Activated naive CD8-positive, alpha-beta T cell treated with anti-CD3 and anti-CD28 coated beads for 36 hours (primary cell): Measurements from ENCODE around the gene UBE2E2. TPM values are rescaled to one million over a fixed set of nuclear protein-coding genes. Genes with fewer than 3 reads are reported as not detected.
A peak's percentile ranks its signal among the peaks of the same experiment; 100 is the strongest.
"Not testable (repeated sequence)": the region's sequence is repeated elsewhere in the genome, so short reads cannot be mapped to it uniquely, and the experiment has no call there.

ENCODE experiments used
- DNase-seq: peaks from one replicate; pipeline ENCODE4 v3.0.0; 2021
- H3K27ac Mint-ChIP-seq: one replicate; pipeline ENCODE4 v1.8.0; 2022; ENCODE audit warnings: mild to moderate bottlenecking, moderate library complexity, mixed read lengths
- H3K27me3 Mint-ChIP-seq: one replicate; pipeline ENCODE4 v1.8.0; 2022; ENCODE audit warnings: mild to moderate bottlenecking, mixed read lengths
- H3K36me3 Mint-ChIP-seq: one replicate; pipeline ENCODE4 v1.8.0; 2021; ENCODE audit warnings: mild to moderate bottlenecking, mixed read lengths
- H3K4me1 Mint-ChIP-seq: one replicate; pipeline ENCODE4 v1.8.0; 2021; ENCODE audit warnings: mixed read lengths
- H3K4me3 Mint-ChIP-seq: one replicate; pipeline ENCODE4 v1.8.0; 2022; ENCODE audit warnings: mild to moderate bottlenecking, moderate library complexity, mixed read lengths
- H3K9me3 Mint-ChIP-seq: one replicate; pipeline ENCODE4 v1.8.0; 2022; ENCODE audit warnings: mixed read lengths
- total RNA-seq, 2 experiments: library from RNA; stranded (reverse); gene quantifications; one replicate each; pipeline ENCODE4 v1.2.3, GENCODE V29; 2021

The UBE2E2 gene
- total RNA-seq, 2 experiments from 2014 or later = 13.2 to 18.1 TPM

DNA sequence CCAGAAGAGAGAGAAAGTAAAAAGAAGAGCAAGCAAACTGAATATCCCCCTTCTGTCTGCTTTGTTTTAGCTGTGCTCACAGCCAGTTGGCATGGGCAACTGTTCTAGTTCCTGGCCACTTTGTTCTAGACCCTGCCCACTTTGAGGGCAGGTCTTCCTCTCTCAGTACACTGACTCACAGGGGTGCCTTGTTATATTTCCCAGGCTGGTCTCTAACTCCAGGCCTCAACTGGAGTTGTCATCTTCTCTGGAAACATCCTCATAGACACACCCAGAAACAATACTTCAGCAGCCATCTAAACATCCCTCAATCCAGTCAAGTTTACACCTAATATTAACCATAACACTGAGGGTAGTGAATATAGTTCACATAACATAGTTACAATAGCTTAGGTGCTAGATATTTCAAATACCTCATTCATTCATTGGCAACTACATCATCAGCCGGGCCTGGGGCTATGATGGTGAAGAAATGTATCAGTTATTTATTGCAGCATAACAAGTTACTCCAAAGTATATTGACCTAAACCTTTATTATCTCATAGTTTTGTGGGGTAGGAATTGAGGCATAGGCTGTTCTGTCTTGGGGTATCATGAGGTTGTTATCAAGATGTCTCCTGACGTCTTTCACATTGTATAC lies 106.0 kb downstream of the UBE2E2 start:
- H3K9me3 Mint-ChIP-seq = peaks cover 10% of the 10 kb centered on the region
- no peak for DNase-seq
- no peaks in the 10 kb centered on the region for H3K27me3 Mint-ChIP-seq
- H3K4me1 Mint-ChIP-seq = peaks cover 10% of the 10 kb centered on the region
- H3K27ac Mint-ChIP-seq = no peak overlapping the region
- H3K4me3 Mint-ChIP-seq = no peak overlapping the region
- peaks cover 41% of the 10 kb centered on the region for H3K36me3 Mint-ChIP-seq

DNA sequence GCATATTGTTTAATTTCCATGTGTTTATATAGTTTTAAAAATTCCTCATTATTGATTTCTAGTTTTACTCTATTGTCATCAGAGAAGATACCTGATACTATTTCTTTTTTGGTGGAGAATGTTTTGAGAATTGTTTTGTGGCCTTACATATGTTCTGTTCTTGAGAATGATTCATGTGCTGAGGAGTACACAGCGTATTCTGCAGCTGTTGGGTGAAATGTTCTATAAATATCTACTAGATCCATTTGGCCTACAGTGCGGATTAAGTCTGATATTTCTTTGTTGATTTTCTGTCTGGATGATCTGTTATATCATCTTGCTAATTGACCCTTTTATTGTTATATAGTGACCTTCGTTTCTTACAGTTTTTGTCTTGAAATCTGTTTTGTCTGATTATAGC lies 109.7 kb downstream of the UBE2E2 start:
- H3K36me3 Mint-ChIP-seq = peaks cover 53% of the 10 kb centered on the region
- no peak overlapping the region for H3K27ac Mint-ChIP-seq
- H3K27me3 Mint-ChIP-seq = no peaks in the 10 kb centered on the region
- peaks cover 16% of the 10 kb centered on the region for H3K9me3 Mint-ChIP-seq
- no peak for DNase-seq
- H3K4me3 Mint-ChIP-seq = no peak overlapping the region
- H3K4me1 Mint-ChIP-seq = peaks cover 18% of the 10 kb centered on the region

DNA sequence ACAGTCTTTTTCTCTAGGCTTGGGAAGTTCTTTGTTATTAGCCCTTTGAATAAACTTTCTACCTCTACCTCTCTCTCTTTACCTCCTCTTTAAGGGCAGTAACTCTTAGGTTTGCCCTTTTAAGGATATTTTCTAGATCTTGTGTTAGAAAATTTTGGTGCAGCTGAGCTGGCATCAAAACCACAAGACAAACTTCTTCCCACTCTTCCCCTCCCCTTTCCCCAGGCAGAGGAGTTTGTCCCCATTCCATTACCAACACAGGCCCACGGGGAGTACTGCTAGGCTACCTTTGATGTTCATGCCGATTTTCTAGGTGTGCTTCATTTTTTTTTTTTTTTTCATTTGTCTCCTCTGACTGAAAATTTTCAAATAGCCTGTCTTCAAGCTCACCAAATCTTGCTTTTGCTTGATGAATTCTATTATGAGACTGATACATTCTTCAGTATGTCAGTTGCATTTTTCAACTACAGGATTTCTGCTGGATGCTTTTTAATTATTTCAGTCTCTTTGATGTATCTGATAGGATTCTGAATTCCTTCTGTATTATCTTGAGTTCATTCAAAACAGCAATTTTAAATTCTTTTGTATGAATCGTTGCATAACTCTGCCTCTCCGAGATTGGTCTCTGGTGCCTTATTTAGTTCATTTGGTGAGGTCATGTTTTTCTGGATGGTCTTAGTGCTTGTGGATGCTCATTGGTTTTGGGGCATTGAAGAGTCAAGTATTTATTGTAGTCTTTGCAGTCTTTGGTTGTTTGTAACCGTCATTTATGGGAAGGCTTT lies 112.0 kb downstream of the UBE2E2 start:
- no peak for DNase-seq

DNA sequence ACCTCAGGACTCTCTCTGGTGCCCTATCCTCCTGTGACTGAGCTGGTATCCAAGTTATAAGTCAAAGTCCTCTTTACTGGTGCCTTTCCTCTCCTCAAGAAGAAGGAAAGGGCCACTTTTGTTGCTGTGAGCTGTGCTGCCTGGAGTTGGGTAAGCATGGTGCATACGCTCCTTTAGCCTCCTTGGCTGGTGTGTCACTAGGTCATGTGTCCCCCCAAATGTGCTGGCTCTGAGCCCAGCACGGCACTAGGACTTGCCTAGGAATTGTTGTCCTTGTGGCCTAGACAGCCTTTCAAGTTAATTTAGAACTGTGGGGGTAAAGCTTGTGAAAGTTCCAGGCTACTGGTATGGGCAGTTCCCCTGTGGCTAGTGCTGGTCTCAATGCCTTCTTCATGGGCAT lies 113.8 kb downstream of the UBE2E2 start:
- Mint-ChIP-seq H3K4me3 (no peak overlapping the region), H3K4me1 (peaks cover 25% of the 10 kb centered on the region), H3K27ac (no peak overlapping the region), H3K27me3 (no peaks in the 10 kb centered on the region), H3K36me3 (peaks cover 28% of the 10 kb centered on the region), H3K9me3 (peaks cover 21% of the 10 kb centered on the region)
- no peak for DNase-seq

More for the DNA sequence above, 112.0 kb downstream of the UBE2E2 start:
- H3K4me1 Mint-ChIP-seq = peaks cover 21% of the 10 kb centered on the region
- no peak overlapping the region for H3K4me3 Mint-ChIP-seq
- peaks cover 41% of the 10 kb centered on the region for H3K36me3 Mint-ChIP-seq
- H3K27ac Mint-ChIP-seq = no peak overlapping the region
- peaks cover 19% of the 10 kb centered on the region for H3K9me3 Mint-ChIP-seq
- H3K27me3 Mint-ChIP-seq = no peaks in the 10 kb centered on the region

DNA sequence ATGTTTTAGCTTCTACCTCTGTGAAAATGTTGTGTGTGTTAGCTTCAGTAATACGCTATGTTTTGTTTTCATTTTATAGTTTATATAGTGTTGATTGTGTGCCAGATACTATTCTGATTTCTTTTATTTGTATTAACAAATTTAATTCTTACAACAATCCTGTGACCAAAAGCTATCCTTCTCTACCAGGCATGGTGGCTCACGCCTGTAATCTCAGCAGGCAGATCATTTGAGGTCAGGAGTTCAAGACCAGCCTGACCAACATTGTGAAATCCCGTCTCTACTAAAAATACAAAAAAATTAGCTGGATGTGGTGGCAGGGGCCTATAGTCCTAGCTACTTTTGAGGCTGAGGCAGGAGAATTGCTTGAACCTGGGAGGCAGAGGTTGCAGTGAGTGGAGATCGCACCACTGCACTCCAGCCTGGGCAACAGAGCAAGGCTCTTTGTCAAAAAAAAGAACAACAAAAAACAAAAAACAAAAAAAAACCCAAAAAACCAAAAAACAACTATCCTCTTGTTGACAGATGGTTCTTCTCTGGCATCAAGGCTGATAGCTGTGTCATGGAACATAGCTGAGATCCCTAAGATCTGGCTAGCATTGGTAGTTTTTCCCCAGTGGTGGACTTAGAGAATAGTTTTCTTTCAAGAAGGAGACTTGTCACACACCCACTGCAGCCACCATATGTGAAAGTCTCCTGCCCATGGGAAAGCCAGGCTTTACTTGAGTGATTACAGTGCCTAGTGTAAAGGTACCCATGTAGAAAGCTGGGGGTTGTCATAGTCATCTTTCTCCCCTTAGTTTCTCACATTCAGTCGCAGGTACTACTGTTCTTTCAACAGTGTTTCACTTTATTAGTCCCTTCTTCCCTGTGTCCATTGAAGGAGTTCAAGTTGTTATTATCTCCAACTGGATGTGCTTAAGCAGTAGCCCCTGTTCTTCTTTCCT lies 116.5 kb downstream of the UBE2E2 start:
- peaks cover 23% of the 10 kb centered on the region for H3K4me1 Mint-ChIP-seq
- peaks cover 16% of the 10 kb centered on the region for H3K9me3 Mint-ChIP-seq
- H3K4me3 Mint-ChIP-seq = no peak overlapping the region
- no peak for DNase-seq
- H3K27me3 Mint-ChIP-seq = no peaks in the 10 kb centered on the region
- H3K27ac Mint-ChIP-seq = no peak overlapping the region
- H3K36me3 Mint-ChIP-seq = peaks cover 18% of the 10 kb centered on the region

DNA sequence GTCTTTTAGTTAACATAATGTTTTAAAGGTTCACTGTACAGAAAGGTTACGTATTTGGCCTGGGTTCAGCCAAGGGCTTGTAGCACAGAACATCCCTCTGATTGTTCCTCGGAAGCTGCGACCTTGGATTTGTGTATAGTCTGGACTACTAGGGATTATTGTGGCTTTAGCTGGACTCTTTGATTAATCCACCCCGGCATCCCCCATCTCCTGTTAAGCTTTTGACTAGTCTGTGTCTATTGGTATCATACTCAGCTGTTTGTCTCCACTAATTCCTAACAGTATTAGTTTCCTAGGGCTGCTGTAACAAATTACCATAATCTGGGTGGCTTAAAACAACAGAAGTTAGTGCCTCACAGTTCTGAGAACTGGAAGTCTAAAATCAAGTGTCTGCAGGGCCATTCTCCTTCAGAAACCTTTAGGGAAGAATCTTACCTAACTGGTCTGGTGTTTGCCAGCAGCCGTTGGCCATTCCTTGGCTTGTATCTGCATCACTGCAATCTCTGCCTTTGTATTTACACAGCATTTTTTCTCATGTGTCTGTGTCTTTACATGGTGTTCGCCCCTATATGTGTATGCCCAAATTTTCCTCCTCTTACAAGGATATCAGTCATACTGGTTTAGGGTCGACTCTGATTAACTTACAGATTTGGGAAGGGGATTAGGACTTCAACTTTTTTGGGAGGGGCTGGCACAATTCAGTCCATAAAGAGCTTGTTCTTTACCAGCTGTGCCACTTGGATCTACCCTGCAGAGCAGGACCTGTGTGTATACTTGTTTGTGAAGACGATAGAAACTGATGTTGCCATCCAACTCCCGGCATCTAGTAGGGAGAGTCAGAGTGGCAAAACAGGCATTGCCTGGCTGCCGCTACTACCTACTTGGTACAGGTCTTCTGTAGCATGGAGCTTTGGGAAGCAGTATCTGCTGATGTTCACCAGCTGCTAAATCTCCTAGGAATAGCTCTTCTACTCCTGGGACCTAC lies 117.8 kb downstream of the UBE2E2 start:
- Mint-ChIP-seq H3K9me3 (peaks cover 16% of the 10 kb centered on the region), H3K4me1 (peaks cover 26% of the 10 kb centered on the region), H3K27me3 (no peaks in the 10 kb centered on the region), H3K27ac (no peak overlapping the region), H3K36me3 (peaks cover 12% of the 10 kb centered on the region), H3K4me3 (no peak overlapping the region)
- no peak for DNase-seq

DNA sequence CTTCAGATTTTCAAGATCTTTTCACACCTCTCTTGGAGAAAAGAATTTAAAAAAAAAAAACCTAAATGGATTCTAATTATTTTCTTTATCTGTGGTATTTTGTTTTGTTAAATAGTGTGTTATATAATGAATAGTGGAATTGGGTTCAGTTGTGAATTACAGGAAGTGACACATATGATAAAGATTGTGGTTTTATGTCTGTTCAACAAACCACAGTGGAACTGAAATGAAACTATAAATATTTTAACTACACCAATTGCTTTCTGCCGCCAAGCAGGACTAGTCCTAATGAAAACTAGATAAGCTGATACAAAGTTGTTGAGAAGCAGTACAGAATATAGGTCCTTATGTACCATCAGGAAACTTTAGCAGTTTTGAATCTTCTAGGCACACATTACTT lies 121.6 kb downstream of the UBE2E2 start:
- no peak for DNase-seq
- no peak overlapping the region for H3K27ac Mint-ChIP-seq
- H3K27me3 Mint-ChIP-seq = no peaks in the 10 kb centered on the region
- no peak overlapping the region for H3K4me3 Mint-ChIP-seq
- H3K9me3 Mint-ChIP-seq = peaks cover 6% of the 10 kb centered on the region
- peaks cover 29% of the 10 kb centered on the region for H3K4me1 Mint-ChIP-seq
- H3K36me3 Mint-ChIP-seq = peaks cover 13% of the 10 kb centered on the region

DNA sequence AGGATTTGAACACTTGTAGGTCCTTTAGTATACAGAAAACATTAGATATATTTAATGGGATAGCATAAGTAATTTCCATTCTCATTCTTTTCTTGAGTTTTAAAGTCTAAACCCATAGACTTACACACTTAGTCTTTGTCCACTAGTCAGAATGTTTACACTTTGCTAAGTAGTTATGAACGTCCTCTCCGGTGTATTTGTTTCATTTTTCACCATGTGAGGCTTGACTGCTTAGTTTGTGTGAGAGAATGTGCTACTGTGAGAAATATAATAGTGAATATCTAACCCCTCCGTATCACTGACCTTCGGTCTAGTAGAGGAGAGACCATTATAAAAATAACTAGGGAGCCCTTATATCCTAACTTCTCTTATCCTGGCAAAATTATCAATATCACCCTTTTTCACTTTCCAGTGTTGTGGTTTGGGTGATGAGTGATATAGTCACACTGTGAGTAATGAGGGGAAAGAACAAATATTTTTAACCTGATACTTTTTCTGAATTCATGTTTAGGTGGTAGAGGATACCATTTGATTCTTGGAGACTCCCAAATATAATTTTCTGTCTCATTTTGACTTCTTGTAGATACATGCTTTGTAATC lies 122.4 kb downstream of the UBE2E2 start:
- no peaks in the 10 kb centered on the region for H3K27me3 Mint-ChIP-seq

DNA sequence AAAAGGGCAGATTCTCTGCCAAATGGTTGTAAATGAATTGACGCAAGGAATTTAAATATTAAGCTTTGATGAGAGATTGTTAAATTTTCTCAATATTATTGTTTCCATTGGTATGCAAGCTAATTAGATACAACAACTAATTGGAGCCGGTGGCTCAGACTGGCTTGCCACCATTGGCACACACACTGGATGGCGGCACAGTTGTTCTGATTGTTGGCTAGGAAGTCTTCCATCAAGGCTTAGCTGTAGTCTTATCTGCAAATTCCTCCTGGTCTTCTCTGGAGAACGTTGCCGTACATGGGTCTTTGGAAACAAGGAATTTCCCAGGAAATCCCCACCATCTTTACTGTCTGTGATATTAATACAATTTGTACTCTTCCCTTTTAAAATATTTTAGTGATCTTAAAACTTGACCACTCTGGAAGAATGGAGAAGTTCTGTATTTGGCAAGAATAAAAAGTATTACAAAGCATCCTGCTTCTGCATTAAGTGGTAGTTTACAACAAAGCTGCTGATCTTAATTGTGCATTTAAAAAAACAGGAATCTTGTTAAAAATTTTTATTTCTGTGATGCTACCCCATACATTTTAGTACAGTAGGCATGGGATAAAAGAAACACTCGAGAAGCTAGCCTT lies 126.5 kb downstream of the UBE2E2 start:
- Mint-ChIP-seq H3K4me3 (no peak overlapping the region), H3K4me1 (peaks cover 23% of the 10 kb centered on the region), H3K27ac (no peak overlapping the region), H3K36me3 (peaks cover 13% of the 10 kb centered on the region), H3K9me3 (peaks cover 4% of the 10 kb centered on the region), H3K27me3 (no peaks in the 10 kb centered on the region)
- DNase-seq = no peak

More for the DNA sequence above, 122.4 kb downstream of the UBE2E2 start:
- DNase-seq = no peak
- peaks cover 13% of the 10 kb centered on the region for H3K36me3 Mint-ChIP-seq
- H3K9me3 Mint-ChIP-seq = peaks cover 6% of the 10 kb centered on the region
- H3K27ac Mint-ChIP-seq = peak overlapping the region; percentile 65
- no peak overlapping the region for H3K4me3 Mint-ChIP-seq
- peaks cover 29% of the 10 kb centered on the region for H3K4me1 Mint-ChIP-seq

DNA sequence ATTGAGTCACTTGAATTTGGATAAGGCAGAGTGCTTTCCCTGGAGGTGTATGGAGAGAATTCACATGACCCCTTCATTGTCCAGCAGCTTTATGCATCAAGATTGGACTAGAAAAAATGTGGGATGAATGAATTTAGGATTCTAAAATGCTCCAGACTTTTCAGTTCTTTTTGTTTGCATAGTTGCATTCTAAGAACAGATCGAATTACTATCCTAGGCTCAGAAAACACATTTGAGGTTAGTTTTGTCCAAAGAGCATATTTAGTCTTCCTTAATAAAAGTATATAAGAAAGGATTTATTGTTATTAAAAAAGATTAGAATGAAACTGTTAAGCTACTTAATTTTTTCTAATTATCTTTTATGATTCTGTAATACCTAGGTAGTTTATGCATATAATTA lies 127.4 kb downstream of the UBE2E2 start:
- Mint-ChIP-seq H3K4me1 (peaks cover 14% of the 10 kb centered on the region), H3K4me3 (no peak overlapping the region), H3K9me3 (peaks cover 4% of the 10 kb centered on the region), H3K36me3 (peaks cover 16% of the 10 kb centered on the region), H3K27ac (no peak overlapping the region), H3K27me3 (no peaks in the 10 kb centered on the region)
- no peak for DNase-seq

DNA sequence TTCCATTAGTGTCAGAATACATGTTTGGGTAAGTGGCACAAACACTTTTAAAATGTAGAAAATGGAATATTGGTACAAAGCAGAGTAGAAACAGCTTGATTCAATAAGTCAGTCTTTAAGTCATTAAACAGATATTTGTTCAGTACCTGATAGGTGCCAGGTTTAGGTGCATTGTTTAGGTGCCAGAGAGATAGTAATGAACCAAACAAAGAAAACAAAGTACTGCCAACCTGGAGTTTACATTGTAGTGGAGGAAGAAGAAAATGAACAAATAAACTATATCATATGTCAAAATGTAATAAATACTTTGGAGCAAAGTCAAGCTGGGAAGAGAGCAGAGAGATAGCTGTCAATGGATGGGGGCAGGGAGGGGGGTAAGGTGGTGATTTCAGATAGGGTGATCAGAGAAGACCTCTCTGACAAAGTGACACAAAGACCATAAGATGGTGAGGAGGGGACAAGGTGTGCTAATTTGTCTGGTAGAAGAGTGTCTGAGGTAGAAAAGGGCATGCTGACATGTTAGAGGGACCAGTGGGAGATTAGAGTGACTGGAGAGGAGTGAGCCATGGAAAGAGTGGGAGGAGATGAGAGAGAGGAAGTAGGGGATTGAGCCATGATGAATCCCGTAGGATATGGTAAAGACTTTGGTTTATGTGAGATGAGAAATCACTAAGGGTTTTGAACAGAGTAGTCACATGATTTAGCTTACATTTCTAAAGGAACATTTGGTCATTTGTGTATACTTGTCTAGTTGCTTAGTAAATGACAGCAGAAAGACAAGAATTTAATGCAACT lies 128.2 kb downstream of the UBE2E2 start:
- H3K27ac Mint-ChIP-seq = no peak overlapping the region
- no peak overlapping the region for H3K4me3 Mint-ChIP-seq
- H3K9me3 Mint-ChIP-seq = peaks cover 2% of the 10 kb centered on the region
- H3K27me3 Mint-ChIP-seq = no peaks in the 10 kb centered on the region
- no peak for DNase-seq
- H3K4me1 Mint-ChIP-seq = peaks cover 13% of the 10 kb centered on the region
- peaks cover 16% of the 10 kb centered on the region for H3K36me3 Mint-ChIP-seq

DNA sequence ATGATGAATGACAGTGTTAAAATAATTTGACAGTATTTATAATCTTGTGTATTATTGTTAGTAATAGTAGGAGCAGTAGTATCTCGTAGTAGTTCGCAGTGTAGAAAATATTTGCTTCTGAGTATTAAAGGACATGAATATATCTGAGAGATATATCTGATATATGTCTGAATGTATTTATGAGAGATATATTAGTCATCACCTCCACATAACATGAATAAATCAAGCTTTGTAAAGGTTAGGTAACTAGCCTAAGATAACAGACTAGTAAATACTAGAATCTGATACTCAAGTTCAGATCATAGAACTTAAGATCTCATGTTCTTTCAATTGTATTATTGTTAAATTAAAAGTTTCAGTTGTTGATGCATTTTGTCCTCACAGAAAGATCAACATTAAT lies 130.5 kb downstream of the UBE2E2 start:
- H3K36me3 Mint-ChIP-seq = peaks cover 6% of the 10 kb centered on the region
- H3K4me3 Mint-ChIP-seq = no peak overlapping the region
- no peaks in the 10 kb centered on the region for H3K9me3 Mint-ChIP-seq
- H3K27ac Mint-ChIP-seq = no peak overlapping the region
- H3K27me3 Mint-ChIP-seq = no peaks in the 10 kb centered on the region
- peaks cover 9% of the 10 kb centered on the region for H3K4me1 Mint-ChIP-seq
- DNase-seq = no peak

DNA sequence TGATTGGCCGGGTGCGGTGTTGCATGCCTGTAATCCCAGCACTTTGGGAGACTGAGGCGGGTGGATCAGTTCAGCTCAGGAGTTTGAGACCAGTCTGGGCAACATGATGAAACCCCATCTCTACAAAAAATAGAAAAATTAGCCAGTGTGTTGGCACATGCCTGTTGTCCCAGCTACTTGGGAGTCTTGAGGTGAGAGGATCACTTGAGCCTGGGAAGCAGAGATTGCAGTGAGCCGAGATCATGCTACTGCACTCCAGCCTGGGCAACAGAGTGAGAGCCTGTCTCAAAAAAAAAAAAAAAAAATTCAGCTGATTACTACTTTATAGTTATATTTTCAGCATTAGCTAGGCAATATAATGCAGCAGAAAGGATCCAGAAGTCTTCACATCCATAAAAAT lies 133.7 kb downstream of the UBE2E2 start:
- H3K27ac Mint-ChIP-seq, H3K4me3 Mint-ChIP-seq, H3K9me3 Mint-ChIP-seq, H3K36me3 Mint-ChIP-seq, DNase-seq, H3K27me3 Mint-ChIP-seq: not testable (repeated sequence)
- peaks cover 26% of the 10 kb centered on the region for H3K4me1 Mint-ChIP-seq
